Mucosa of descending colon (tissue), 3 donors: ENCODE data around the gene VIT. TPM values are rescaled to one million over a fixed set of nuclear protein-coding genes. Genes with fewer than 3 reads are reported as not detected.

Source experiments
- ATAC-seq: fragments of 200-7000 bp; cut with Tn5 transposase; one replicate; pipeline ENCODE4 v1.9.1; 2020; ENCODE audit warnings: mild to moderate bottlenecking, moderate library complexity
- DNase-seq, 3 donors: peaks; one replicate each; pipeline ENCODE4 v3.0.0-alpha.2; 2020
- H3K36me3 ChIP-seq: fragments of 200-600 bp; one replicate; pipeline ENCODE4 v1.8.0; 2021; ENCODE audit warnings: low read depth, mild to moderate bottlenecking
- H3K4me1 ChIP-seq: fragments of 200-600 bp; one replicate; pipeline ENCODE4 v1.8.0; 2021; ENCODE audit warnings: low read depth, mild to moderate bottlenecking
- H3K4me3 ChIP-seq: fragments of 200-600 bp; one replicate; pipeline ENCODE4 v1.8.0; 2021; ENCODE audit warnings: mild to moderate bottlenecking
- H3K9me3 ChIP-seq: fragments of 200-600 bp; one replicate; pipeline ENCODE4 v1.8.0; 2021; ENCODE audit warnings: mild to moderate bottlenecking
- CTCF ChIP-seq: fragments of 200-600 bp; IDR thresholded peaks from one replicate; pipeline ENCODE4 v1.8.0; 2022; ENCODE audit warnings: antibody characterized with exemption, mild to moderate bottlenecking
- intact Hi-C, 2 donors: fragments of 100-400 bp; cut with DNase I in 1 of 2; cut with micrococcal nuclease in 1 of 2; formaldehyde crosslinking; loops; one replicate each; pipeline versions ENCODE4 v1.11.0 to v1.11.1; 2022; cut with DNase I, micrococcal nuclease
- total RNA-seq, 3 donors: library from RNA; stranded (reverse); fragmentation: NEBNext Ultra II Directional in 2 of 3; extraction: Animal tissue kit (Norgen Biotek cat#: 25700) in 2 of 3; gene quantifications; one replicate each; pipeline versions ENCODE4 v1.2.1 to v1.2.4, GENCODE V29; 2021 to 2023
- donor health status: DM: no; HTN: no; CAD: no; lungs with moderate emphysema.
- donor health status: DM: no; HTN: no; CAD: no.
- donor health status: DM: no; HTN: yes; CAD: no.

VIT gene
- total RNA-seq, 3 donors from 2014 or later = 1.3 to 3.5 TPM; not detected in 1

- H3K9me3 ChIP-seq = no peaks in the 10 kb centered on the region
- no peak for TF ChIP-seq CTCF
- peaks cover 4% of the 10 kb centered on the region for H3K4me1 ChIP-seq
- H3K36me3 ChIP-seq = no peaks in the 10 kb centered on the region
- DNase-seq (no peak), ATAC-seq (peak; percentile 26)
- H3K4me3 ChIP-seq = no peak overlapping the region
- intact Hi-C loops = no loop called here
Measured at GRCh38 chr2:36783246-36783645, 86.7 kb downstream of the VIT start.

- TF ChIP-seq CTCF = peak; percentile 96
- intact Hi-C loops = loop anchor here in 1 of 2 donors (2.0 to 5.0 kb wide), 2 partner anchors 220 to 433 kb away; no protein-coding TSS in a partner anchor
- Histone ChIP-seq H3K4me1 (peaks cover 4% of the 10 kb centered on the region), H3K4me3 (no peak overlapping the region), H3K36me3 (no peaks in the 10 kb centered on the region), H3K9me3 (no peaks in the 10 kb centered on the region)
- peak; percentile 93 for ATAC-seq
- peak in 2 of 3 donors; percentile 79 for DNase-seq
Measured at GRCh38 chr2:36785179-36785795, 88.8 kb downstream of the VIT start.

GRCh38 chr2:36789181-36789804 lies 92.8 kb downstream of the VIT start:
- Histone ChIP-seq H3K4me1 (peaks cover 4% of the 10 kb centered on the region), H3K4me3 (no peak overlapping the region), H3K36me3 (no peaks in the 10 kb centered on the region), H3K9me3 (no peaks in the 10 kb centered on the region)
- DNase-seq = no peak
- no peak for ATAC-seq
- TF ChIP-seq CTCF = no peak
- intact Hi-C loops = loop anchor here in 1 of 2 donors (5.0 kb wide), 1 partner anchor 437 kb away; no protein-coding TSS in a partner anchor

GRCh38 chr2:36792951-36793350 lies 96.4 kb downstream of the VIT start:
- Histone ChIP-seq H3K36me3 (no peaks in the 10 kb centered on the region), H3K9me3 (no peaks in the 10 kb centered on the region), H3K4me1 (no peaks in the 10 kb centered on the region), H3K4me3 (no peak overlapping the region)
- no peak for TF ChIP-seq CTCF
- intact Hi-C loops = no loop called here
- DNase-seq (no peak), ATAC-seq (peak; percentile 50)

GRCh38 chr2:36797324-36798070 lies 101.0 kb downstream of the VIT start:
- DNase-seq (no peak), ATAC-seq (no peak)
- no peaks in the 10 kb centered on the region for H3K9me3 ChIP-seq
- H3K36me3 ChIP-seq = no peaks in the 10 kb centered on the region
- intact Hi-C loops = no loop called here
- no peak overlapping the region for H3K4me3 ChIP-seq
- H3K4me1 ChIP-seq = no peaks in the 10 kb centered on the region
- no peak for TF ChIP-seq CTCF
